PC-9 (cell line): ENCODE results near the gene YPEL5. TPM values are rescaled to one million over a fixed set of nuclear protein-coding genes. Genes with fewer than 3 reads are reported as not detected.

Source experiments
- BruUV-seq: library from RNA; stranded (reverse); fragments of 400-500 nt; replicated peaks from 2 replicates; lab custom pipeline; 2021; lab: Mats Ljungman, UMichigan
- CTCF ChIA-PET: fragments of 300-600 bp; sonication (Branson Sonifier 250); formaldehyde crosslinking; loops from one replicate; lab custom pipeline; 2022; ENCODE audit warnings: antibody characterized with exemption; lab: Charles Lee
- POLR2A ChIA-PET: fragments of 300-600 bp; sonication (Branson Sonifier 250); formaldehyde crosslinking; loops from one replicate; lab custom pipeline; 2022; ENCODE audit warnings: antibody characterized with exemption; ENCODE audit not compliant: unreplicated experiment; lab: Charles Lee
- DNase-seq, 2 experiments: peaks; one replicate each; pipeline versions ENCODE4 v3.0.0 to v3.0.0-alpha.2; 2015 to 2022; ENCODE audit warnings: mixed read lengths in 1 of 2
- H2AFZ ChIP-seq: fragments of 200-600 bp; sonication (generic); 2 replicates; pipeline ENCODE4 v1.8.1; 2017; ENCODE audit warnings: antibody characterized with exemption
- H3F3A ChIP-seq: fragments of 200-600 bp; sonication (generic); 2 replicates; pipeline ENCODE4 v1.8.1; 2017; ENCODE audit warnings: antibody characterized with exemption, mild to moderate bottlenecking, low read depth; ENCODE audit not compliant: insufficient read depth
- H3K27ac ChIP-seq: fragments of 200-600 bp; sonication (generic); 2 replicates; pipeline ENCODE4 v1.6.1; 2016; ENCODE audit warnings: mixed run types
- H3K27me3 ChIP-seq: fragments of 200-600 bp; sonication (generic); 2 replicates; pipeline ENCODE4 v1.6.1; 2016; ENCODE audit warnings: low read depth, mixed run types; ENCODE audit not compliant: insufficient read depth
- H3K36me3 ChIP-seq: fragments of 200-600 bp; sonication (generic); 2 replicates; pipeline ENCODE4 v1.6.1; 2016; ENCODE audit warnings: low read depth, mixed run types
- H3K4me1 ChIP-seq: fragments of 200-600 bp; sonication (generic); replicated peaks from 2 replicates; pipeline ENCODE4 v1.6.1; 2016; ENCODE audit warnings: mixed run types; ENCODE audit not compliant: insufficient read depth
- H3K4me2 ChIP-seq: fragments of 200-600 bp; sonication (generic); 2 replicates; pipeline ENCODE4 v1.6.1; 2017; ENCODE audit warnings: mixed run types
- H3K4me3 ChIP-seq: fragments of 200-600 bp; sonication (generic); 2 replicates; pipeline ENCODE4 v1.6.1; 2016; ENCODE audit warnings: mixed run types
- H3K79me2 ChIP-seq: fragments of 200-600 bp; sonication (generic); 2 replicates; pipeline ENCODE4 v1.6.1; 2017; ENCODE audit warnings: low read depth, mixed run types
- H3K9me2 ChIP-seq: fragments of 200-600 bp; sonication (generic); 2 replicates; pipeline ENCODE4 v1.8.1; 2017; ENCODE audit warnings: mild to moderate bottlenecking; ENCODE audit not compliant: insufficient read depth
- H3K9me3 ChIP-seq: fragments of 200-600 bp; sonication (generic); 2 replicates; pipeline ENCODE4 v1.8.1; 2016; ENCODE audit warnings: low read depth; ENCODE audit not compliant: insufficient read depth
- H4K20me1 ChIP-seq: fragments of 200-600 bp; sonication (generic); 2 replicates; pipeline ENCODE4 v1.8.1; 2017; ENCODE audit not compliant: insufficient read depth
- EZH2 ChIP-seq: fragments of 200-600 bp; sonication (generic); IDR thresholded peaks from 2 replicates; pipeline ENCODE4 v1.8.0; 2017; ENCODE audit warnings: antibody characterized with exemption, low read depth
- intact Hi-C: fragments of 100-400 bp; cut with micrococcal nuclease; formaldehyde crosslinking; loops from one replicate; pipeline ENCODE4 v1.10.0; 2022; ENCODE audit not compliant: unreplicated experiment
- total RNA-seq: library from RNA; stranded (reverse); gene quantifications from 2 replicates; pipeline ENCODE4 v1.2.3, GENCODE V29; 2021
- TF ChIP-seq, protein P1 (sequence below): fragments of 200-600 bp; sonication (generic); conservative IDR thresholded peaks from 2 replicates; pipeline ENCODE4 v1.6.1; 2017; ENCODE audit warnings: mixed run types, antibody characterized with exemption, mild to moderate bottlenecking, moderate library complexity

The YPEL5 gene
- total RNA-seq, 1 experiment from 2014 or later, result 56.9 TPM

DNA sequence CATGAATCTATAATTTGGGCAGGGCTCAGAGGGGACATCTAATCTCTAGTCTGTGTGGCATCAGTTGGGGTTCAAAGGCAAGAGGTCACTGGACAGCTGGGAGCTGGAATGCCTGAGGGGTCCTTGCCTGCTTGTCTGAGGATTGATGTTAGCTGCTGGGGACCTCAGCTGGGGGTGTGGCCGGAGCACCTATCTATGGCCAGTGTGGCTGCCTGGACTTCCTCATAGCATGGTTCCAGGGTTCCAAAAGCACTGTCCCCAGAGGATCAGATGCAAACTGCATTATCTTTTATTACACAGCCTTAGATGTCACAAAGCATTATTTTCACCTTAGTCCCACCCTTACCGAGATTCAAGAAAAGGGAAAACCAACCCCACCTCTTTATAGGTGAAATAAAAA lies 38.6 kb upstream of the YPEL5 start:
- Histone ChIP-seq H3K4me3 (no peak overlapping the region), H3K36me3 (no peaks in the 10 kb centered on the region), H4K20me1 (no peaks in the 10 kb centered on the region), H3K79me2 (no peaks in the 10 kb centered on the region), H3F3A (no peaks in the 10 kb centered on the region), H2AFZ (no peak overlapping the region), H3K4me1 (no peaks in the 10 kb centered on the region), H3K9me3 (no peaks in the 10 kb centered on the region), H3K4me2 (no peak overlapping the region), H3K27ac (no peak overlapping the region), H3K27me3 (peaks cover 13% of the 10 kb centered on the region; the same call in 1 of the 2 replicates), H3K9me2 (no peaks in the 10 kb centered on the region)
- TF ChIP-seq EZH2, result no peak
- TF ChIP-seq, protein P1, sequence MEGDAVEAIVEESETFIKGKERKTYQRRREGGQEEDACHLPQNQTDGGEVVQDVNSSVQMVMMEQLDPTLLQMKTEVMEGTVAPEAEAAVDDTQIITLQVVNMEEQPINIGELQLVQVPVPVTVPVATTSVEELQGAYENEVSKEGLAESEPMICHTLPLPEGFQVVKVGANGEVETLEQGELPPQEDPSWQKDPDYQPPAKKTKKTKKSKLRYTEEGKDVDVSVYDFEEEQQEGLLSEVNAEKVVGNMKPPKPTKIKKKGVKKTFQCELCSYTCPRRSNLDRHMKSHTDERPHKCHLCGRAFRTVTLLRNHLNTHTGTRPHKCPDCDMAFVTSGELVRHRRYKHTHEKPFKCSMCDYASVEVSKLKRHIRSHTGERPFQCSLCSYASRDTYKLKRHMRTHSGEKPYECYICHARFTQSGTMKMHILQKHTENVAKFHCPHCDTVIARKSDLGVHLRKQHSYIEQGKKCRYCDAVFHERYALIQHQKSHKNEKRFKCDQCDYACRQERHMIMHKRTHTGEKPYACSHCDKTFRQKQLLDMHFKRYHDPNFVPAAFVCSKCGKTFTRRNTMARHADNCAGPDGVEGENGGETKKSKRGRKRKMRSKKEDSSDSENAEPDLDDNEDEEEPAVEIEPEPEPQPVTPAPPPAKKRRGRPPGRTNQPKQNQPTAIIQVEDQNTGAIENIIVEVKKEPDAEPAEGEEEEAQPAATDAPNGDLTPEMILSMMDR, result no peak
- intact Hi-C loops, result no loop called here
- no TSS peak for BruUV-seq
- ChIA-PET CTCF (no interaction called here), POLR2A (no interaction called here)
- no peak for DNase-seq

DNA sequence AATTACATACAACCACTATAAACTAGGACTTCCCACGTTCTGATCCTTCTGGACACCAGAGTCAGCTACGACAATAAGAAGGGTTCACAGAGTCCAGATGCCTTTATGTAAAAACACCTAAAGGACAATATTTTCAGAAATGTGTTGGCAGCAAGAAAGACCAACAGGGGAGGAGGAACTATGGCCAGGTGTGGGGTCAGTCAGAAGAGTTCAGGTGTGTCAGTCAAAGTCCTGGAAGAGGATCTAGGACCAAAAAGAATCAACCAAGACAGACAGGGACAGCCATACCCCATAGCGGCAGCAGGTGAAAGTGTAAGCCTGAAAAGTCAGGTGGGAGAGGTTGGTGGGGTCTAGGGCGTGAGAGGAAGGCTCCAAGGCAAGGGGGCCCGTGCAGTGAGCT lies 38.0 kb upstream of the YPEL5 start:
- no peaks in the 10 kb centered on the region for H3K79me2 ChIP-seq
- CTCF ChIA-PET, result no interaction called here

DNA sequence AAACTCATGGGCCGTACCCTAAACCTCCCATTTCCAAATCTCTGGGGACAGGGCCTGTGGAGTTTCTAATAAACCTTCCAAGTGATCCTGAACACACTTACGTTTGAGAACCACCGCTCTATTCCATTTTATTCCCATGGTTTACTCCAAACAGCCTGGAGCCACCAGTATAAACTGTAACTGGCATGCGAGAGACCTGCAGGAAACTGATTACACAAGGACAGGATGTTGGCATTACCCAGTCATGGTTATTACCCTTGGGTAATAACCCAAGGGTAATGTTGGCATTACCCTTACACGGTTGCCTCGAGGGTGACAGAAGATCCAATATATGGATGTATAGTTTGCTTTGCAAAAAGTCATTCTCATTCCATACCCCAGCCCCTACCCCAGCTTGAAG lies 37.0 kb upstream of the YPEL5 start:
- H3K9me3 ChIP-seq, result no peaks in the 10 kb centered on the region

More for the DNA sequence above, 38.0 kb upstream of the YPEL5 start:
- no peak overlapping the region for H3K4me3 ChIP-seq
- H3K36me3 ChIP-seq, result no peaks in the 10 kb centered on the region
- intact Hi-C loops, result no loop called here
- H3K4me2 ChIP-seq, result no peak overlapping the region
- no peak for DNase-seq
- no peak overlapping the region for H3K27ac ChIP-seq
- no peaks in the 10 kb centered on the region for H3K9me2 ChIP-seq
- H3K27me3 ChIP-seq, result peaks cover 7% of the 10 kb centered on the region; the same call in 1 of the 2 replicates
- no peaks in the 10 kb centered on the region for H4K20me1 ChIP-seq
- no peaks in the 10 kb centered on the region for H3F3A ChIP-seq
- POLR2A ChIA-PET, result no interaction called here
- H3K9me3 ChIP-seq, result no peaks in the 10 kb centered on the region
- H3K4me1 ChIP-seq, result peaks cover 5% of the 10 kb centered on the region; the same call in 1 of the 2 replicates
- H2AFZ ChIP-seq, result no peak overlapping the region
- BruUV-seq, result no TSS peak
- TF ChIP-seq EZH2, result no peak
- TF ChIP-seq, protein P1, result no peak

More for the DNA sequence above, 37.0 kb upstream of the YPEL5 start:
- intact Hi-C loops, result no loop called here
- CTCF ChIA-PET, result no interaction called here
- Histone ChIP-seq H3K9me2 (no peaks in the 10 kb centered on the region), H3K27ac (no peak overlapping the region), H3K79me2 (no peaks in the 10 kb centered on the region), H3K4me2 (no peak overlapping the region), H3K4me1 (peaks cover 9% of the 10 kb centered on the region; the same call in 1 of the 2 replicates), H3K4me3 (no peak overlapping the region), H3K36me3 (no peaks in the 10 kb centered on the region), H3K27me3 (peaks cover 5% of the 10 kb centered on the region; the same call in 1 of the 2 replicates), H3F3A (no peaks in the 10 kb centered on the region), H4K20me1 (no peaks in the 10 kb centered on the region), H2AFZ (no peak overlapping the region)
- POLR2A ChIA-PET, result no interaction called here
- BruUV-seq, result no TSS peak
- TF ChIP-seq, protein P1, result no peak
- TF ChIP-seq EZH2, result no peak
- peak in 1 of 2 experiments; percentile 44 for DNase-seq
